Activated CD8-positive, alpha-beta memory T cell treated with anti-CD3 and anti-CD28 coated beads for 4 hours (primary cell): ENCODE data around the gene COL12A1.

ENCODE experiments used
- DNase-seq, 2 donors: peaks; one replicate each; pipeline ENCODE4 v3.0.0-alpha.2; 2020; ENCODE audit warnings: low read depth in 2 of 2

Gene COL12A1

GRCh38 chr6:75178757-75179156 lies 27.1 kb downstream of the COL12A1 start:
- DNase-seq, result no peak

GRCh38 chr6:75176076-75176582 lies 29.7 kb downstream of the COL12A1 start:
- DNase-seq, result no peak

GRCh38 chr6:75171986-75172385 lies 33.9 kb downstream of the COL12A1 start:
- no peak for DNase-seq

GRCh38 chr6:75171567-75171966 lies 34.3 kb downstream of the COL12A1 start:
- no peak for DNase-seq

GRCh38 chr6:75170691-75171560 lies 34.9 kb downstream of the COL12A1 start:
- no peak for DNase-seq

- DNase-seq, result no peak
Observed at GRCh38 chr6:75169689-75170586, 35.9 kb downstream of the COL12A1 start.

- no peak for DNase-seq
Observed at GRCh38 chr6:75167851-75168250, 38.0 kb downstream of the COL12A1 start.

GRCh38 chr6:75167325-75167724 lies 38.5 kb downstream of the COL12A1 start:
- no peak for DNase-seq

GRCh38 chr6:75166773-75167172 lies 39.1 kb downstream of the COL12A1 start:
- no peak for DNase-seq

GRCh38 chr6:75166236-75166635 lies 39.6 kb downstream of the COL12A1 start:
- DNase-seq, result no peak

- no peak for DNase-seq
Observed at GRCh38 chr6:75158176-75158575, 47.7 kb downstream of the COL12A1 start.

GRCh38 chr6:75157336-75157735 lies 48.5 kb downstream of the COL12A1 start:
- no peak for DNase-seq

GRCh38 chr6:75156186-75156878 lies 49.5 kb downstream of the COL12A1 start:
- DNase-seq, result no peak

GRCh38 chr6:75155631-75156030 lies 50.2 kb downstream of the COL12A1 start:
- DNase-seq, result no peak

- DNase-seq, result no peak
Observed at GRCh38 chr6:75154973-75155372, 50.9 kb downstream of the COL12A1 start.

GRCh38 chr6:75150685-75151412 lies 55.0 kb downstream of the COL12A1 start:
- DNase-seq, result no peak

- no peak for DNase-seq
Observed at GRCh38 chr6:75149696-75150095, 56.2 kb downstream of the COL12A1 start.

- no peak for DNase-seq
Observed at GRCh38 chr6:75149240-75149639, 56.6 kb downstream of the COL12A1 start.

- DNase-seq, result no peak
Observed at GRCh38 chr6:75147512-75147911, 58.3 kb downstream of the COL12A1 start.

GRCh38 chr6:75145976-75146375 lies 59.9 kb downstream of the COL12A1 start:
- no peak for DNase-seq

- DNase-seq, result no peak
Observed at GRCh38 chr6:75145211-75145610, 60.6 kb downstream of the COL12A1 start.
